SK-N-SH (cell line): ENCODE measurements around the gene PTPRD. TPM values are rescaled to one million over a fixed set of nuclear protein-coding genes. Genes with fewer than 3 reads are reported as not detected.

ENCODE experiments used
- CTCF ChIA-PET: fragments of 300-600, 350-600 bp; formaldehyde crosslinking; extraction: SDS; loops from one replicate; lab custom pipeline; 2021; lab: Yijun Ruan, JAX
- POLR2A ChIA-PET: fragments of 350-600 bp; sonication (Branson Sonifier 250); formaldehyde crosslinking; extraction: SDS; loops from one replicate; lab custom pipeline; 2020; ENCODE audit warnings: antibody characterized with exemption, inconsistent platforms; lab: Yijun Ruan, JAX
- DNase-seq: peaks from one replicate; pipeline ENCODE4 v3.0.0; 2012
- H2AFZ ChIP-seq: fragments of 200-600 bp; sonication (generic); 2 replicates; pipeline ENCODE4 v1.8.1; 2016; ENCODE audit warnings: antibody characterized with exemption, mild to moderate bottlenecking, low read depth
- H3F3A ChIP-seq: fragments of 200-600 bp; sonication (generic); replicated peaks from 2 replicates; pipeline ENCODE3; 2016; ENCODE audit warnings: antibody characterized with exemption, mild to moderate bottlenecking; ENCODE audit not compliant: insufficient read depth
- H3K27ac ChIP-seq, 2 experiments: fragments of 200-500 bp in 1 of 2; fragments of 200-600 bp in 1 of 2; sonication (Bioruptor generic) in 1 of 2; sonication (generic), shearing (Covaris generic) in 1 of 2; 2 replicates each; pipeline versions ENCODE4 v1.5.1 to v1.6.1; 2014 to 2016; ENCODE audit warnings: low read depth in 2 of 2, inconsistent platforms in 1 of 2, low read length in 1 of 2, mild to moderate bottlenecking in 1 of 2, mixed read lengths in 1 of 2
- H3K27me3 ChIP-seq: fragments of 200-600 bp; sonication (generic), shearing (Covaris generic); 2 replicates; pipeline ENCODE4 v1.6.1; 2016; ENCODE audit warnings: mixed run types; ENCODE audit not compliant: insufficient read depth
- H3K36me3 ChIP-seq, 2 experiments: fragments of 200-500 bp in 1 of 2; fragments of 200-600 bp in 1 of 2; sonication (Bioruptor generic) in 1 of 2; sonication (generic) in 1 of 2; replicated peaks in 1 of 2; 2 replicates each; pipeline versions ENCODE3 to v1.5.1; 2014 to 2016; ENCODE audit warnings: low read length in 1 of 2, mild to moderate bottlenecking in 1 of 2; ENCODE audit not compliant: insufficient read depth in 2 of 2, control insufficient read depth in 1 of 2
- H3K4me1 ChIP-seq, 2 experiments: fragments of 200-500 bp in 1 of 2; fragments of 200-600 bp in 1 of 2; sonication (Bioruptor generic) in 1 of 2; sonication (generic), shearing (Covaris generic) in 1 of 2; 2 replicates each; pipeline versions ENCODE4 v1.5.1 to v1.6.1; 2014 to 2016; ENCODE audit warnings: low read depth in 1 of 2, low read length in 1 of 2, mixed run types in 1 of 2; ENCODE audit not compliant: insufficient read depth in 2 of 2, control insufficient read depth in 1 of 2
- H3K4me2 ChIP-seq: fragments of 200-600 bp; sonication (generic), shearing (Covaris generic); 2 replicates; pipeline ENCODE4 v1.6.1; 2017; ENCODE audit warnings: mixed run types
- H3K4me3 ChIP-seq, 2 experiments: fragments of 200-500 bp in 1 of 2; fragments of 200-600 bp in 1 of 2; sonication (Bioruptor generic) in 1 of 2; sonication (generic), shearing (Covaris generic) in 1 of 2; 2 replicates each; pipeline versions ENCODE4 v1.5.1 to v1.8.1; 2014 to 2016; ENCODE audit warnings: low read depth in 2 of 2, inconsistent platforms in 1 of 2, low read length in 1 of 2, mild to moderate bottlenecking in 1 of 2, mixed read lengths in 1 of 2, moderate library complexity in 1 of 2
- H3K79me2 ChIP-seq: fragments of 200-600 bp; sonication (generic); 2 replicates; pipeline ENCODE4 v1.8.1; 2017; ENCODE audit warnings: mild to moderate bottlenecking; ENCODE audit not compliant: insufficient read depth
- H3K9ac ChIP-seq: fragments of 200-600 bp; sonication (generic); 2 replicates; pipeline ENCODE4 v1.6.1; 2017; ENCODE audit warnings: mixed run types
- H3K9me2 ChIP-seq: fragments of 200-600 bp; sonication (generic); 2 replicates; pipeline ENCODE4 v1.6.1; 2017; ENCODE audit warnings: mixed run types
- H3K9me3 ChIP-seq: fragments of 200-600 bp; sonication (generic); 2 replicates; pipeline ENCODE4 v1.6.1; 2017; ENCODE audit warnings: mixed run types, mild to moderate bottlenecking, moderate library complexity
- H4K20me1 ChIP-seq: fragments of 200-600 bp; sonication (generic); 2 replicates; pipeline ENCODE4 v1.6.1; 2017; ENCODE audit warnings: mild to moderate bottlenecking, mixed run types; ENCODE audit not compliant: insufficient read depth
- GABPA ChIP-seq: IDR thresholded peaks from 2 replicates; pipeline ENCODE4 v1.4.0; 2012; ENCODE audit warnings: low read depth, mild to moderate bottlenecking
- RFX5 ChIP-seq: IDR thresholded peaks from 2 replicates; pipeline ENCODE4 v1.6.1; 2012; ENCODE audit warnings: mild to moderate bottlenecking, improper control_type of control experiment, low read length
- SIN3A ChIP-seq: IDR thresholded peaks from 2 replicates; pipeline ENCODE4 v1.6.1; 2012; ENCODE audit warnings: low read depth, mild to moderate bottlenecking, low read length, moderate library complexity, borderline replicate concordance
- TAF1 ChIP-seq: IDR thresholded peaks from 2 replicates; pipeline ENCODE4 v1.6.1; 2012; ENCODE audit warnings: low read depth, mild to moderate bottlenecking, low read length, moderate library complexity, borderline replicate concordance
- TCF12 ChIP-seq: IDR thresholded peaks from 2 replicates; pipeline ENCODE4 v1.4.0; 2012
- YY1 ChIP-seq: IDR thresholded peaks from 2 replicates; pipeline ENCODE4 v1.4.0; 2012; ENCODE audit warnings: low read depth, mild to moderate bottlenecking
- WGBS: methylation state at CpG from one replicate; pipeline ENCODE4 v1.1.6; 2017; ENCODE audit warnings: low lambda C conversion rate; 5-methylcytosine and 5-hydroxymethylcytosine counted together
- polyA plus RNA-seq, 3 experiments: library from polyadenylated mRNA; depleted of rRNA; stranded (reverse); fragments of >200 nt; gene quantifications; 2 replicates each; pipeline ENCODE4 v1.2.3, GENCODE V29; 2012
- TF ChIP-seq, protein P1 (sequence below): fragments of 150-350 bp; IDR thresholded peaks from 2 replicates; pipeline ENCODE4 v1.6.1; 2017; ENCODE audit warnings: antibody characterized with exemption, low read length, low read depth, borderline replicate concordance
- TF ChIP-seq, protein P2 (sequence below): IDR thresholded peaks from 2 replicates; pipeline ENCODE4 v1.6.1; 2012; ENCODE audit warnings: mild to moderate bottlenecking, low read depth, low read length, moderate library complexity
- TF ChIP-seq, protein P3 (sequence below): fragments of 150-350 bp; IDR thresholded peaks from 2 replicates; pipeline ENCODE4 v1.6.1; 2016; ENCODE audit warnings: mild to moderate bottlenecking, low read depth, low read length
- TF ChIP-seq, protein P4 (sequence below): IDR thresholded peaks from 2 replicates; pipeline ENCODE4 v1.4.0; 2012; ENCODE audit warnings: low read depth, borderline replicate concordance
- TF ChIP-seq, protein P5 (sequence below): IDR thresholded peaks from 2 replicates; pipeline ENCODE4; 2012
- TF ChIP-seq, protein P6 (sequence below): IDR thresholded peaks from 2 replicates; pipeline ENCODE4 v1.4.0; 2012; ENCODE audit warnings: low read depth, borderline replicate concordance

Gene PTPRD
- polyA plus RNA-seq, 1 of the 3 experiments (the other 2 are of a cell fraction), result 0.15 TPM

DNA sequence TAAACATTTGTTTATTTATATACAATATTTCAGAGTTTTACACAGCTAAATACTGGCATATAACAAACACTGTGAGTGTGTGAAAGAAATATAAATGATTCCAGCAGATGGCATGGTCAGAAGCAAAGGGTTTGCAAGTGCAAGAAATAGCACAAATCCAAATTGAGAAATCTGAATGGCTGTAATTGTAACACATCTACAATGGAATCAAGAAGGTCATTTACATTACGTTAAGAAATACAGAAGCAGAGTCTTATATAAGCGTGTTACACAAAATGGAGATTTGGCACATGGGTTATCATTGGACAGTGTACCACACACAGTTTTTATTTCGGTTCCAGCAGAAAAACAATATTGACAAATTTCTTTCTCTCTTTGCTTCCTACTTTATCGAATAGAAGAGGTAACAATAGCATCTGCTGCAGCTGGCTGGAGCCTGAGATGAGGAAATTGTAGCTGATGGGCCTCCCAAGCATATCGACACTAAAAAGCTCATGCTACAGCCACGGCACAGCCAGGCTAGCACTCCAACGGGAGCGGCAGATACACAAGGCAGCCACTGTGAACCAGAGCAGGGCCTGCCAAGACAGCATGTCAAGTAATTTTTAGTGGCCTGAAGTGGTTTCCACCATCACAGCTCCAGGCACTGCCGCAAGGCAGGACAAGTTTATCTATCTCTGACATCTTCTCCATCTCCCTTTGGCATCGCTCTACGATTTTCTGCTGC lies 2248.6 kb downstream of the PTPRD start:
- no peaks in the 10 kb centered on the region for H3K9me2 ChIP-seq
- H3K9ac ChIP-seq, result no peak overlapping the region
- WGBS, result 90% methylated on average over 11 of the region's 11 CpGs
- peaks cover 0 to 17% of the 10 kb centered on the region in 2 experiments; a peak in 2 of 4 replicates for H3K4me1 ChIP-seq
- ChIA-PET CTCF (no interaction called here), POLR2A (no interaction called here)
- no peak for DNase-seq
- no peaks in the 10 kb centered on the region for H3K79me2 ChIP-seq
- H3K4me3 ChIP-seq, result no peak overlapping the region
- peak overlapping the region in 1 of 2 experiments; percentile 72; a peak in 1 of 4 replicates for H3K27ac ChIP-seq
- peak overlapping the region; percentile 33; the same call in 1 of the 2 replicates for H2AFZ ChIP-seq
- H3K4me2 ChIP-seq, result no peak overlapping the region
- no peaks in the 10 kb centered on the region for H3K27me3 ChIP-seq
- H3K9me3 ChIP-seq, result no peaks in the 10 kb centered on the region
- H3F3A ChIP-seq, result peaks cover 17% of the 10 kb centered on the region
- TF ChIP-seq, protein P1, sequence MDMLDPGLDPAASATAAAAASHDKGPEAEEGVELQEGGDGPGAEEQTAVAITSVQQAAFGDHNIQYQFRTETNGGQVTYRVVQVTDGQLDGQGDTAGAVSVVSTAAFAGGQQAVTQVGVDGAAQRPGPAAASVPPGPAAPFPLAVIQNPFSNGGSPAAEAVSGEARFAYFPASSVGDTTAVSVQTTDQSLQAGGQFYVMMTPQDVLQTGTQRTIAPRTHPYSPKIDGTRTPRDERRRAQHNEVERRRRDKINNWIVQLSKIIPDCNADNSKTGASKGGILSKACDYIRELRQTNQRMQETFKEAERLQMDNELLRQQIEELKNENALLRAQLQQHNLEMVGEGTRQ, result no peak
- TF ChIP-seq RFX5 (no peak), TCF12 (no peak)
- TF ChIP-seq, protein P2, sequence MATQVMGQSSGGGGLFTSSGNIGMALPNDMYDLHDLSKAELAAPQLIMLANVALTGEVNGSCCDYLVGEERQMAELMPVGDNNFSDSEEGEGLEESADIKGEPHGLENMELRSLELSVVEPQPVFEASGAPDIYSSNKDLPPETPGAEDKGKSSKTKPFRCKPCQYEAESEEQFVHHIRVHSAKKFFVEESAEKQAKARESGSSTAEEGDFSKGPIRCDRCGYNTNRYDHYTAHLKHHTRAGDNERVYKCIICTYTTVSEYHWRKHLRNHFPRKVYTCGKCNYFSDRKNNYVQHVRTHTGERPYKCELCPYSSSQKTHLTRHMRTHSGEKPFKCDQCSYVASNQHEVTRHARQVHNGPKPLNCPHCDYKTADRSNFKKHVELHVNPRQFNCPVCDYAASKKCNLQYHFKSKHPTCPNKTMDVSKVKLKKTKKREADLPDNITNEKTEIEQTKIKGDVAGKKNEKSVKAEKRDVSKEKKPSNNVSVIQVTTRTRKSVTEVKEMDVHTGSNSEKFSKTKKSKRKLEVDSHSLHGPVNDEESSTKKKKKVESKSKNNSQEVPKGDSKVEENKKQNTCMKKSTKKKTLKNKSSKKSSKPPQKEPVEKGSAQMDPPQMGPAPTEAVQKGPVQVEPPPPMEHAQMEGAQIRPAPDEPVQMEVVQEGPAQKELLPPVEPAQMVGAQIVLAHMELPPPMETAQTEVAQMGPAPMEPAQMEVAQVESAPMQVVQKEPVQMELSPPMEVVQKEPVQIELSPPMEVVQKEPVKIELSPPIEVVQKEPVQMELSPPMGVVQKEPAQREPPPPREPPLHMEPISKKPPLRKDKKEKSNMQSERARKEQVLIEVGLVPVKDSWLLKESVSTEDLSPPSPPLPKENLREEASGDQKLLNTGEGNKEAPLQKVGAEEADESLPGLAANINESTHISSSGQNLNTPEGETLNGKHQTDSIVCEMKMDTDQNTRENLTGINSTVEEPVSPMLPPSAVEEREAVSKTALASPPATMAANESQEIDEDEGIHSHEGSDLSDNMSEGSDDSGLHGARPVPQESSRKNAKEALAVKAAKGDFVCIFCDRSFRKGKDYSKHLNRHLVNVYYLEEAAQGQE, result no peak
- TF ChIP-seq, protein P3, sequence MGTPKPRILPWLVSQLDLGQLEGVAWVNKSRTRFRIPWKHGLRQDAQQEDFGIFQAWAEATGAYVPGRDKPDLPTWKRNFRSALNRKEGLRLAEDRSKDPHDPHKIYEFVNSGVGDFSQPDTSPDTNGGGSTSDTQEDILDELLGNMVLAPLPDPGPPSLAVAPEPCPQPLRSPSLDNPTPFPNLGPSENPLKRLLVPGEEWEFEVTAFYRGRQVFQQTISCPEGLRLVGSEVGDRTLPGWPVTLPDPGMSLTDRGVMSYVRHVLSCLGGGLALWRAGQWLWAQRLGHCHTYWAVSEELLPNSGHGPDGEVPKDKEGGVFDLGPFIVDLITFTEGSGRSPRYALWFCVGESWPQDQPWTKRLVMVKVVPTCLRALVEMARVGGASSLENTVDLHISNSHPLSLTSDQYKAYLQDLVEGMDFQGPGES, result no peak
- TF ChIP-seq, all 33 proteins: peak for 0
- no peaks in the 10 kb centered on the region for H4K20me1 ChIP-seq
- no peaks in the 10 kb centered on the region for H3K36me3 ChIP-seq

DNA sequence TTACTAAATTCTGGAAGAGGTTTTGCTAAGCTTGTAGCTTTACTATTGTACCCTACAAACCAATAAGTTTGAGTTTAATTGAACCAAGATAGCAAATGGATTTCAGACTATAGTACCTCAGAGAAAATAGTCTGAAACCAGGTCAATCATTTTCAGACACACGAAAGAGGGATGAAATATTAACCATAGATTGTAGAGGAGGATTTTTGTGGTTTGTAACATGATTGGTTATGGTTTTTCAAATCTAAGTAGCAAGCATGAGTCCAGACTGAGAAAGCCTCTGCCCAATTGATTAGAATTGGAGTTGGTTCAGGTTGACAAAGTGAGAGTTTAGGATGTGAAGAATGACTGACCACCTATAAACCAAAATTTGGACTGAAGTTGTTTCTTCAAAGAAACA lies 2250.6 kb downstream of the PTPRD start:
- Histone ChIP-seq H3K27me3 (no peaks in the 10 kb centered on the region), H3F3A (peaks cover 17% of the 10 kb centered on the region), H3K9ac (no peak overlapping the region), H2AFZ (no peak overlapping the region), H3K4me2 (no peak overlapping the region), H3K36me3 (no peaks in the 10 kb centered on the region), H3K9me2 (no peaks in the 10 kb centered on the region), H3K4me3 (no peak overlapping the region), H3K79me2 (no peaks in the 10 kb centered on the region), H3K27ac (no peak overlapping the region), H3K4me1 (peaks cover 0 to 17% of the 10 kb centered on the region in 2 experiments; a peak in 2 of 4 replicates), H4K20me1 (no peaks in the 10 kb centered on the region), H3K9me3 (no peaks in the 10 kb centered on the region)
- no peak for DNase-seq
- ChIA-PET CTCF (interaction anchor here (0.7 kb wide), 1 partner anchor 9 kb away, joined by 3 read pairs; no protein-coding TSS in a partner anchor), POLR2A (no interaction called here)
- 68% methylated on average over 1 of the region's 1 CpG for WGBS
- TF ChIP-seq, protein P4, sequence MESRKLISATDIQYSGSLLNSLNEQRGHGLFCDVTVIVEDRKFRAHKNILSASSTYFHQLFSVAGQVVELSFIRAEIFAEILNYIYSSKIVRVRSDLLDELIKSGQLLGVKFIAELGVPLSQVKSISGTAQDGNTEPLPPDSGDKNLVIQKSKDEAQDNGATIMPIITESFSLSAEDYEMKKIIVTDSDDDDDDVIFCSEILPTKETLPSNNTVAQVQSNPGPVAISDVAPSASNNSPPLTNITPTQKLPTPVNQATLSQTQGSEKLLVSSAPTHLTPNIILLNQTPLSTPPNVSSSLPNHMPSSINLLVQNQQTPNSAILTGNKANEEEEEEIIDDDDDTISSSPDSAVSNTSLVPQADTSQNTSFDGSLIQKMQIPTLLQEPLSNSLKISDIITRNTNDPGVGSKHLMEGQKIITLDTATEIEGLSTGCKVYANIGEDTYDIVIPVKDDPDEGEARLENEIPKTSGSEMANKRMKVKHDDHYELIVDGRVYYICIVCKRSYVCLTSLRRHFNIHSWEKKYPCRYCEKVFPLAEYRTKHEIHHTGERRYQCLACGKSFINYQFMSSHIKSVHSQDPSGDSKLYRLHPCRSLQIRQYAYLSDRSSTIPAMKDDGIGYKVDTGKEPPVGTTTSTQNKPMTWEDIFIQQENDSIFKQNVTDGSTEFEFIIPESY, result no peak
- TF ChIP-seq TCF12 (no peak), GABPA (no peak), TAF1 (no peak), YY1 (no peak), SIN3A (no peak)
- TF ChIP-seq, protein P5, sequence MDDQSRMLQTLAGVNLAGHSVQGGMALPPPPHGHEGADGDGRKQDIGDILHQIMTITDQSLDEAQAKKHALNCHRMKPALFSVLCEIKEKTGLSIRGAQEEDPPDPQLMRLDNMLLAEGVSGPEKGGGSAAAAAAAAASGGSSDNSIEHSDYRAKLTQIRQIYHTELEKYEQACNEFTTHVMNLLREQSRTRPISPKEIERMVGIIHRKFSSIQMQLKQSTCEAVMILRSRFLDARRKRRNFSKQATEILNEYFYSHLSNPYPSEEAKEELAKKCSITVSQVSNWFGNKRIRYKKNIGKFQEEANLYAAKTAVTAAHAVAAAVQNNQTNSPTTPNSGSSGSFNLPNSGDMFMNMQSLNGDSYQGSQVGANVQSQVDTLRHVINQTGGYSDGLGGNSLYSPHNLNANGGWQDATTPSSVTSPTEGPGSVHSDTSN, result no peak
- TF ChIP-seq, protein P6, sequence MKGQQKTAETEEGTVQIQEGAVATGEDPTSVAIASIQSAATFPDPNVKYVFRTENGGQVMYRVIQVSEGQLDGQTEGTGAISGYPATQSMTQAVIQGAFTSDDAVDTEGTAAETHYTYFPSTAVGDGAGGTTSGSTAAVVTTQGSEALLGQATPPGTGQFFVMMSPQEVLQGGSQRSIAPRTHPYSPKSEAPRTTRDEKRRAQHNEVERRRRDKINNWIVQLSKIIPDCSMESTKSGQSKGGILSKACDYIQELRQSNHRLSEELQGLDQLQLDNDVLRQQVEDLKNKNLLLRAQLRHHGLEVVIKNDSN, result no peak
